Neural progenitor cell (in vitro differentiated cells): ENCODE measurements around the gene MAP2K1. TPM values are rescaled to one million over a fixed set of nuclear protein-coding genes. Genes with fewer than 3 reads are reported as not detected.

ENCODE experiments used
- DNase-seq: peaks from one replicate; pipeline ENCODE4 v3.0.0-alpha.2; 2016; ENCODE audit warnings: low spot score
- H2AFZ ChIP-seq: fragments of 200-600 bp; sonication (generic); replicated peaks from 2 replicates; pipeline ENCODE4 v1.6.1; 2016; ENCODE audit warnings: antibody characterized with exemption
- H3F3A ChIP-seq: fragments of 200-600 bp; sonication (generic); 2 replicates; pipeline ENCODE4 v1.6.1; 2016; ENCODE audit warnings: antibody characterized with exemption, low read depth
- H3K27ac ChIP-seq: fragments of 200-600 bp; sonication (generic); 2 replicates; pipeline ENCODE4 v1.5.1; 2016; ENCODE audit warnings: mild to moderate bottlenecking
- H3K27me3 ChIP-seq: fragments of 200-600 bp; sonication (generic); 2 replicates; pipeline ENCODE4 v1.6.1; 2016; ENCODE audit warnings: mild to moderate bottlenecking, moderate library complexity
- H3K36me3 ChIP-seq: fragments of 200-600 bp; sonication (generic); 2 replicates; pipeline ENCODE4 v1.5.1; 2016
- H3K4me1 ChIP-seq: fragments of 200-600 bp; sonication (generic); 2 replicates; pipeline ENCODE4 v1.6.1; 2016; ENCODE audit warnings: mixed run types
- H3K4me2 ChIP-seq: fragments of 200-600 bp; sonication (generic); 2 replicates; pipeline ENCODE4 v1.6.1; 2016
- H3K4me3 ChIP-seq: fragments of 200-600 bp; sonication (generic); 2 replicates; pipeline ENCODE4 v1.5.1; 2016
- H3K79me2 ChIP-seq: fragments of 200-600 bp; sonication (generic); 2 replicates; pipeline ENCODE4 v1.6.1; 2016; ENCODE audit warnings: low read depth
- H3K9ac ChIP-seq: fragments of 200-600 bp; sonication (generic); 2 replicates; pipeline ENCODE4 v1.6.1; 2016
- H3K9me3 ChIP-seq: fragments of 200-600 bp; sonication (generic); 2 replicates; pipeline ENCODE4 v1.5.1; 2016; ENCODE audit warnings: low read depth
- H4K20me1 ChIP-seq: fragments of 200-600 bp; sonication (generic); 2 replicates; pipeline ENCODE4 v1.6.1; 2016; ENCODE audit warnings: low read depth
- H3K27ac Mint-ChIP-seq: 3 replicates; pipeline ENCODE4 v1.8.0; 2021; ENCODE audit warnings: mixed read lengths
- H3K27me3 Mint-ChIP-seq: 2 replicates; pipeline ENCODE4 v1.8.0; 2022; ENCODE audit warnings: low read depth, mild to moderate bottlenecking, inconsistent platforms, moderate library complexity, mixed read lengths; ENCODE audit not compliant: insufficient read depth
- H3K36me3 Mint-ChIP-seq: 3 replicates; pipeline ENCODE4 v1.8.0; 2021; ENCODE audit warnings: mixed read lengths
- H3K4me1 Mint-ChIP-seq: 3 replicates; pipeline ENCODE4 v1.8.0; 2021; ENCODE audit warnings: mixed read lengths
- H3K4me3 Mint-ChIP-seq: 3 replicates; pipeline ENCODE4 v1.8.0; 2021; ENCODE audit warnings: mild to moderate bottlenecking, moderate library complexity, mixed read lengths
- H3K9me3 Mint-ChIP-seq: 3 replicates; pipeline ENCODE4 v1.8.0; 2020; ENCODE audit warnings: mixed read lengths
- CTCF ChIP-seq: fragments of 200-600 bp; sonication (generic); IDR thresholded peaks from 2 replicates; pipeline ENCODE4 v1.5.1; 2017; ENCODE audit warnings: antibody characterized with exemption, mild to moderate bottlenecking
- EZH2 ChIP-seq: fragments of 200-600 bp; sonication (generic); IDR thresholded peaks from 2 replicates; pipeline ENCODE4 v1.6.1; 2017; ENCODE audit warnings: antibody characterized with exemption, mild to moderate bottlenecking, moderate library complexity
- EZH2phosphoT487 ChIP-seq: fragments of 200-600 bp; sonication (generic); IDR thresholded peaks from 2 replicates; pipeline ENCODE4 v1.6.1; 2017; ENCODE audit warnings: antibody characterized with exemption
- total RNA-seq: library from RNA; depleted of rRNA; stranded (reverse); fragments of >200 nt; gene quantifications from 2 replicates; pipeline ENCODE4 v1.2.3, GENCODE V29; 2015; ENCODE audit warnings: low replicate concordance

The MAP2K1 gene
- total RNA-seq, 1 donor from 2014 or later = 55.2 TPM

GRCh38 chr15:66362776-66363175 lies 23.9 kb upstream of the MAP2K1 start:
- TF ChIP-seq EZH2phosphoT487 (no peak), CTCF (no peak), EZH2 (no peak)
- Histone ChIP-seq H3K4me1 (no peaks in the 10 kb centered on the region), H3K27ac (no peak overlapping the region), H3K4me3 (no peak overlapping the region), H3K4me2 (no peak overlapping the region), H3K9me3 (no peaks in the 10 kb centered on the region), H3K9ac (no peak overlapping the region), H2AFZ (no peak overlapping the region), H3K79me2 (no peaks in the 10 kb centered on the region), H3F3A (no peaks in the 10 kb centered on the region), H3K36me3 (no peaks in the 10 kb centered on the region), H4K20me1 (no peaks in the 10 kb centered on the region), H3K27me3 (no peaks in the 10 kb centered on the region)
- Mint-ChIP-seq H3K4me1 (no peaks in the 10 kb centered on the region), H3K27me3 (peaks cover 5% of the 10 kb centered on the region), H3K36me3 (no peaks in the 10 kb centered on the region), H3K9me3 (no peaks in the 10 kb centered on the region), H3K27ac (no peak overlapping the region), H3K4me3 (no peak overlapping the region)
- DNase-seq = no peak

- Histone ChIP-seq H3K9ac (no peak overlapping the region), H3K27me3 (no peaks in the 10 kb centered on the region), H3F3A (peaks cover 3% of the 10 kb centered on the region), H3K36me3 (no peaks in the 10 kb centered on the region), H4K20me1 (no peaks in the 10 kb centered on the region), H3K27ac (no peak overlapping the region), H3K4me2 (no peak overlapping the region), H3K4me1 (no peaks in the 10 kb centered on the region), H3K79me2 (no peaks in the 10 kb centered on the region), H3K4me3 (no peak overlapping the region), H3K9me3 (no peaks in the 10 kb centered on the region), H2AFZ (no peak overlapping the region)
- DNase-seq = no peak
- TF ChIP-seq CTCF (no peak), EZH2 (no peak), EZH2phosphoT487 (no peak)
- Mint-ChIP-seq H3K4me3 (no peak overlapping the region), H3K4me1 (peaks cover under 1% of the 10 kb centered on the region), H3K9me3 (no peaks in the 10 kb centered on the region), H3K27me3 (peaks cover 2% of the 10 kb centered on the region), H3K36me3 (no peaks in the 10 kb centered on the region), H3K27ac (no peak overlapping the region)
Measured at GRCh38 chr15:66364944-66365528, 21.7 kb upstream of the MAP2K1 start.

GRCh38 chr15:66369773-66370651 lies 16.7 kb upstream of the MAP2K1 start:
- Histone ChIP-seq H3F3A (peaks cover 3% of the 10 kb centered on the region), H2AFZ (peak overlapping the region; percentile 19), H3K36me3 (no peaks in the 10 kb centered on the region), H3K9me3 (no peaks in the 10 kb centered on the region), H3K27ac (no peak overlapping the region), H3K4me3 (no peak overlapping the region), H3K27me3 (no peaks in the 10 kb centered on the region), H3K9ac (no peak overlapping the region), H3K79me2 (no peaks in the 10 kb centered on the region), H4K20me1 (no peaks in the 10 kb centered on the region), H3K4me1 (no peaks in the 10 kb centered on the region), H3K4me2 (no peak overlapping the region)
- peaks cover 3% of the 10 kb centered on the region for H3K4me1 Mint-ChIP-seq
- no peaks in the 10 kb centered on the region for H3K27me3 Mint-ChIP-seq
- no peaks in the 10 kb centered on the region for H3K36me3 Mint-ChIP-seq
- TF ChIP-seq EZH2 (no peak), EZH2phosphoT487 (no peak)
- no peak overlapping the region for H3K4me3 Mint-ChIP-seq
- peak overlapping the region; percentile 82 for H3K27ac Mint-ChIP-seq
- DNase-seq = no peak
- H3K9me3 Mint-ChIP-seq = peaks cover 3% of the 10 kb centered on the region

DNA sequence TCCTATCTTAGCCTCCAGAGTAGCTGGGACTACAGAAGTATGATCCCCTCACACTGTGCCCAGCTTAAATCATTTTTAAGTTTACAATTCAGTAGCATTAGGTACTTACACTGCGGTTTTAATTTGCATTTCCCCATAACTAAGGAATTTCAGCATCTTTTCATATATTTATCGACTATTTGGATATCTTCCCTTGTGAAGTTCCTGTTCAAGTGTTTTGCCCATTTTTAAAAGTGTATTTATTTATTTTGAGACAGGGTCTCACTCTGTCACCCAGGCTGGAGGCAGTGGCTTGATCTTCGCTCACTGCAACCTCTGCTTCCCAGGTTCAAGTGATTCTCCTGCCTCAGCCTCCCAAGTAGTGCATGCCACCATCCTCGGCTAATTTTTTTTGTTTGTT lies 12.5 kb upstream of the MAP2K1 start:
- TF ChIP-seq EZH2 = no peak
- Histone ChIP-seq H3K9me3 (no peaks in the 10 kb centered on the region), H3K27ac (no peak overlapping the region), H3K4me1 (no peaks in the 10 kb centered on the region), H3K4me3 (no peak overlapping the region), H3K79me2 (no peaks in the 10 kb centered on the region), H3K27me3 (no peaks in the 10 kb centered on the region), H2AFZ (no peak overlapping the region), H3K36me3 (no peaks in the 10 kb centered on the region), H4K20me1 (no peaks in the 10 kb centered on the region), H3K4me2 (no peak overlapping the region), H3F3A (peaks cover 3% of the 10 kb centered on the region), H3K9ac (no peak overlapping the region)
- Mint-ChIP-seq H3K27ac (no peak overlapping the region), H3K4me3 (no peak overlapping the region), H3K4me1 (peaks cover 3% of the 10 kb centered on the region), H3K9me3 (peaks cover 3% of the 10 kb centered on the region), H3K27me3 (no peaks in the 10 kb centered on the region), H3K36me3 (no peaks in the 10 kb centered on the region)
- no peak for DNase-seq
